Measurements from ENCODE around the gene AP3D1. TPM values are rescaled to one million over a fixed set of nuclear protein-coding genes. Genes with fewer than 3 reads are reported as not detected.

AP3D1 gene
- total and polyA plus RNA-seq, 9 donors = 36.7 to 102 (median 70.2) TPM

DNA sequence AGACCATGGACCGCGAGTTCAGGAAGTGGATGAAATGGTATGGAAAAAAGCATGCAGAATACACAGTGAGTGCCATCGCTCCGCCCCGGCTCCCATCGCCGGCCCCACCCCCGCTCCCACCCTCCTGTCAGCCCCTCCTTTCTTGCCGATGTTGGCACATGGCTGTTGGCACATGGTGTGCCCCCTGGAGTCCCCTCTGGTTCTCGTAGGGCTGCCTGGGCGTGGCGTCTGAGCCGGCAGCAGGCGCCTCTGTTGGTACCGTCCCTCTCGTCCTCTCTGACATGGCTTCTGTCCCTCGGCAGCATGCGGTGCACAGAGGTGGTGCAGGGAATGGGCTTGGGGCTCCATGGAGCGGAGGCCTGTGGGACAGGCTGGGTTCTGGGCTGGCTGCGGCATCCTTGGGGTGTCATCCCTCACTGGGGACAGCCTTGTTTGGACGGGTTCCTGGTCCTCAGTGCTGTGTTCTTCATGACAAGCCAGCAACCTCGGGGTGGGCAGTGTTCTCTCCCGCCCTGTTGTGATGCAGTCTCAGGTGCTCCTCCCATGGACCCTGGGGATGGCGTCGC is 43.2 kb upstream of the AP3D1 start:
- intact Hi-C loops (cut with DNase I) = no loop called here
- H3K9me3 ChIP-seq = no peaks in the 10 kb centered on the region
- 87 to 92% (median 90%) methylated on average over 25 of the region's 25 CpGs for WGBS, 3 donors
- TF ChIP-seq, protein P1, sequence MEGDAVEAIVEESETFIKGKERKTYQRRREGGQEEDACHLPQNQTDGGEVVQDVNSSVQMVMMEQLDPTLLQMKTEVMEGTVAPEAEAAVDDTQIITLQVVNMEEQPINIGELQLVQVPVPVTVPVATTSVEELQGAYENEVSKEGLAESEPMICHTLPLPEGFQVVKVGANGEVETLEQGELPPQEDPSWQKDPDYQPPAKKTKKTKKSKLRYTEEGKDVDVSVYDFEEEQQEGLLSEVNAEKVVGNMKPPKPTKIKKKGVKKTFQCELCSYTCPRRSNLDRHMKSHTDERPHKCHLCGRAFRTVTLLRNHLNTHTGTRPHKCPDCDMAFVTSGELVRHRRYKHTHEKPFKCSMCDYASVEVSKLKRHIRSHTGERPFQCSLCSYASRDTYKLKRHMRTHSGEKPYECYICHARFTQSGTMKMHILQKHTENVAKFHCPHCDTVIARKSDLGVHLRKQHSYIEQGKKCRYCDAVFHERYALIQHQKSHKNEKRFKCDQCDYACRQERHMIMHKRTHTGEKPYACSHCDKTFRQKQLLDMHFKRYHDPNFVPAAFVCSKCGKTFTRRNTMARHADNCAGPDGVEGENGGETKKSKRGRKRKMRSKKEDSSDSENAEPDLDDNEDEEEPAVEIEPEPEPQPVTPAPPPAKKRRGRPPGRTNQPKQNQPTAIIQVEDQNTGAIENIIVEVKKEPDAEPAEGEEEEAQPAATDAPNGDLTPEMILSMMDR (IDR thresholded peaks at IDR 0.05) = no peak
- TF ChIP-seq EP300 (IDR thresholded peaks at IDR 0.05) (no peak), POLR2A (IDR thresholded peaks at IDR 0.05) (no peak)
- H3K4me3 ChIP-seq = no peak overlapping the region
- H3K27ac ChIP-seq = no peak overlapping the region
- no peaks in the 10 kb centered on the region for H3K27me3 ChIP-seq
- no peak for DNase-seq
- no peaks in the 10 kb centered on the region for H3K36me3 ChIP-seq
- H3K4me1 ChIP-seq (ENCODE audit: insufficient read depth) = no peaks in the 10 kb centered on the region

DNA sequence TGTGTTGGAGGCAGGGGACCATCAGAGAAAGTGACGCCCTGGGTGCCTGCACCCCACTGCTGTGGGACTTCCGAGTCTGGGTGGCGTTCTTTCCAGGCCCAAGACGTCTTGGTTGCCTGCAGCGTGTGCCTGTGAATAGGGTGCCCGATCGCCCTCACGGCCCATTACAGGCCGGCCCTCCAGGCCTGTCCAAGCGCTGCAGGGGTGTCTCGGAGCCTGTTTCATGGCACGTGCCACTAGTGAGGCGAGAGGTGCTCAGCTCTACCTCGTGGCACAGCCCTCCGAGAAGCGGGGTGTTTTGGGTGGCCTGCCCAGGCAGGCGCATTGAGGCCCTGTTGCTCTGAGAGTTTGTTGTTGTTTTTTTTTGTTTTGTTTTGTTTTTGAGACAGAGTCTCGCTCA is 42.4 kb upstream of the AP3D1 start:
- Histone ChIP-seq H3K27ac (no peak overlapping the region), H3K4me1 (ENCODE audit: insufficient read depth) (no peaks in the 10 kb centered on the region), H3K27me3 (no peaks in the 10 kb centered on the region), H3K9me3 (no peaks in the 10 kb centered on the region), H3K4me3 (no peak overlapping the region), H3K36me3 (no peaks in the 10 kb centered on the region)
- TF ChIP-seq POLR2A (IDR thresholded peaks at IDR 0.05) (no peak), EP300 (IDR thresholded peaks at IDR 0.05) (no peak)
- TF ChIP-seq, protein P1 (IDR thresholded peaks at IDR 0.05) = no peak
- whole genome bisulfite sequencing, 3 donors = 94% methylated on average over 17 to 18 of the region's 18 CpGs
- intact Hi-C loops (cut with DNase I) = no loop called here
- DNase-seq = no peak

DNA sequence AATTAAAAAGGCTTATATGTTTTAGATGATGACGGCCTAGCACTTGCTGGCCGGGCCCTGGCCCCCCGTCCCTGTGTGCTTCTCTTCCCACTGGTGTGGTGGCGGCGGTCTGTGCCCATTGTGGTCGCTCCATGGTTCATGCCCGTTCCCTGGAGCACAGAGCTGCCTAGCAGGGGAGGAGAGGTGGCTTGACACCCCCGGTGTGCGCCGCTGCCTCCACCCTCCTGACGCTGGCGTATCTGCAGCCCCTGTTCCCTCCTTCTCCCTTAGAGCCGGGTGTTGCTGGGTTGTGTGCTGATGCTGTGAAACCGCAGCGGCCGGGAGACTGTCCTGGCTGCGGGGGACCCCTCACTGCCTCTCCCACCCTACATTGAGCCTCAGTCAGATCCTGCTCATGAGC is 41.5 kb upstream of the AP3D1 start:
- TF ChIP-seq, protein P1 (IDR thresholded peaks at IDR 0.05) = no peak
- no peak for TF ChIP-seq POLR2A (IDR thresholded peaks at IDR 0.05)
- no peak for TF ChIP-seq EP300 (IDR thresholded peaks at IDR 0.05)
- WGBS, 3 donors = 92 to 97% (median 93%) methylated on average over 17 of the region's 17 CpGs
- no peak for DNase-seq
- Histone ChIP-seq H3K4me1 (ENCODE audit: insufficient read depth) (no peaks in the 10 kb centered on the region), H3K9me3 (no peaks in the 10 kb centered on the region), H3K27ac (no peak overlapping the region), H3K27me3 (no peaks in the 10 kb centered on the region), H3K4me3 (no peak overlapping the region), H3K36me3 (no peaks in the 10 kb centered on the region)
- intact Hi-C loops (cut with DNase I) = no loop called here

DNA sequence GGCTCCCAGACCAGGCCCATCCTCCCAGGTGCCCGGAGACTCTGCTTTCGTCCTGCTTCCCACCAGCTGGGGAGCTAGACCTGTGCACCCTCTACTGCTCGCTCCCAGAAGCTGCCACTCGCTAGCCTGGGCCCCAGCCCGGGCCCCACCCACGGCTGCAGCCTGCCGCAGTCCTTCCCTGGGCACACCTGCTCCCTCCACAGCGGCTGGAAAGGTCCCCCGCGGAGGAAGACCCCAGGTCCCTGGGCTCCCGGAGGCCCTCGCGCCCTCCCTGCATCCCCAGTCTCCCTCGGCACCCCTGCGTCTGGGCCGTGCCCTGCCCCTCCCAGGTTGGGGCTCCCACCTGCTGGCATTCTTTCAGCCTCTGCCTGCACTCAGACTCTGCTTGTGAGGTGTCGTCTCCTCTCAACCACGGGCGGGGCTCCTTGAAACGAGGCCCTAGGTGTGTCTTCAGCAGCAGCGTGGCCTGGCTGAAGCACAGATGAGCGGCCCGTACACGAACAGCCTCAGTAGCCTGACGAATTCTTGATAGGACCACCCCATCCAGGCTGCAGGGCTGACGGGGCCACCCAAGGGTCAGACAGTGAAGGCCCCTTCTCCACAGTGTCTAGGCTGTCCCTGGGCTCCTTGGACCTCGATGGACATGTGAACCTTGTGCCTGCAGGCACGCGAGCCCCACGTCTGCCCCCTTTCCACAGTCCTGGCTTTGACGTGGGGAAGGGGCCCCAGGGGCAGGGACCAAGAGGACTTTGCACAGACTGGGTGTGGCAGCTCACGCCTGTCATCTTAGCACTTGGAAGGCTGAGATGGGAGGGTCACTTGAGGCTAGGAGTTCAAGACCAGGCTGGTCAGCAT is 40.3 kb upstream of the AP3D1 start:
- DNase-seq = no peak
- H3K27ac ChIP-seq = no peak overlapping the region
- intact Hi-C loops (cut with DNase I) = no loop called here
- 88 to 94% (median 92%) methylated on average over 32 of the region's 32 CpGs for WGBS, 3 donors
- H3K36me3 ChIP-seq = no peaks in the 10 kb centered on the region
- H3K27me3 ChIP-seq = no peaks in the 10 kb centered on the region
- TF ChIP-seq, protein P1 (IDR thresholded peaks at IDR 0.05) = no peak
- TF ChIP-seq POLR2A (IDR thresholded peaks at IDR 0.05) (no peak), EP300 (IDR thresholded peaks at IDR 0.05) (no peak)
- no peak overlapping the region for H3K4me3 ChIP-seq
- no peaks in the 10 kb centered on the region for H3K9me3 ChIP-seq
- H3K4me1 ChIP-seq (ENCODE audit: insufficient read depth) = peaks cover 6% of the 10 kb centered on the region

Measured in ovary (tissue), 9 donors.